OCI-M1 (cell line): ENCODE data around the gene DDX43.
"Not testable (repeated sequence)": the region's sequence is repeated elsewhere in the genome, so short reads cannot be mapped to it uniquely, and the experiment has no call there.

ENCODE experiments used
- DNase-seq: peaks from one replicate; lab custom pipeline; 2025; lab: John Stamatoyannopoulos, UW

DDX43 gene

GRCh38 chr6:73394577-73395354 lies at the start of gene DDX43:
TSS of gene DDX43 (plus strand) at chr6:73394828. CDS start at chr6:73394906, 78 bp downstream.
- peak; percentile 95 for DNase-seq

GRCh38 chr6:73348550-73349204 lies 46.0 kb upstream of the DDX43 start:
- no peak for DNase-seq

GRCh38 chr6:73349311-73349710 lies 45.3 kb upstream of the DDX43 start:
- no peak for DNase-seq

- no peak for DNase-seq
Measured at GRCh38 chr6:73353636-73354593, 40.7 kb upstream of the DDX43 start, which contains the start of gene DPPA5. TSS of gene DPPA5 (minus strand) at chr6:73354276. CDS start at chr6:73354225, 51 bp downstream.

GRCh38 chr6:73362358-73362757 lies 32.3 kb upstream of the DDX43 start, which contains the start of gene KHDC3L:
TSS of gene KHDC3L (plus strand) at chr6:73362658. CDS start at chr6:73362730, 72 bp downstream.
- no peak for DNase-seq

- DNase-seq = no peak
Measured at GRCh38 chr6:73362869-73363536, 31.6 kb upstream of the DDX43 start.

GRCh38 chr6:73363537-73363875 lies 31.1 kb upstream of the DDX43 start:
- DNase-seq = no peak

GRCh38 chr6:73364121-73364520 lies 30.5 kb upstream of the DDX43 start:
- no peak for DNase-seq

- DNase-seq = no peak
Measured at GRCh38 chr6:73364549-73364948, 30.1 kb upstream of the DDX43 start.

- DNase-seq = no peak
Measured at GRCh38 chr6:73367761-73368355, 26.8 kb upstream of the DDX43 start.

- no peak for DNase-seq
Measured at GRCh38 chr6:73368675-73369074, 26.0 kb upstream of the DDX43 start.

- DNase-seq = no peak
Measured at GRCh38 chr6:73369157-73369556, 25.5 kb upstream of the DDX43 start.

- DNase-seq = no peak
Measured at GRCh38 chr6:73369563-73369962, 25.1 kb upstream of the DDX43 start, which contains the start of gene OOEP. TSS of gene OOEP (minus strand) at chr6:73369897. CDS start at chr6:73369792, 105 bp downstream.

GRCh38 chr6:73371984-73372383 lies 22.6 kb upstream of the DDX43 start:
- no peak for DNase-seq

- no peak for DNase-seq
Measured at GRCh38 chr6:73372516-73372915, 22.1 kb upstream of the DDX43 start.

GRCh38 chr6:73375216-73375615 lies 19.4 kb upstream of the DDX43 start:
- no peak for DNase-seq

GRCh38 chr6:73377225-73377624 lies 17.4 kb upstream of the DDX43 start:
- peak; percentile 37 for DNase-seq

- not testable (repeated sequence) for DNase-seq
Measured at GRCh38 chr6:73381531-73381930, 13.1 kb upstream of the DDX43 start.

- DNase-seq = no peak
Measured at GRCh38 chr6:73382462-73383113, 12.0 kb upstream of the DDX43 start.

GRCh38 chr6:73388433-73388799 lies 6.2 kb upstream of the DDX43 start:
- no peak for DNase-seq
